GM21381 (cell line): ENCODE measurements around the gene PRKCA.

Experiments
- ATAC-seq: cut with Tn5 transposase; IDR thresholded peaks from one replicate; pipeline ENCODE4 v1.9.1; 2021; ENCODE audit warnings: mild to moderate bottlenecking, moderate library complexity; ENCODE audit not compliant: unreplicated experiment

PRKCA gene

DNA sequence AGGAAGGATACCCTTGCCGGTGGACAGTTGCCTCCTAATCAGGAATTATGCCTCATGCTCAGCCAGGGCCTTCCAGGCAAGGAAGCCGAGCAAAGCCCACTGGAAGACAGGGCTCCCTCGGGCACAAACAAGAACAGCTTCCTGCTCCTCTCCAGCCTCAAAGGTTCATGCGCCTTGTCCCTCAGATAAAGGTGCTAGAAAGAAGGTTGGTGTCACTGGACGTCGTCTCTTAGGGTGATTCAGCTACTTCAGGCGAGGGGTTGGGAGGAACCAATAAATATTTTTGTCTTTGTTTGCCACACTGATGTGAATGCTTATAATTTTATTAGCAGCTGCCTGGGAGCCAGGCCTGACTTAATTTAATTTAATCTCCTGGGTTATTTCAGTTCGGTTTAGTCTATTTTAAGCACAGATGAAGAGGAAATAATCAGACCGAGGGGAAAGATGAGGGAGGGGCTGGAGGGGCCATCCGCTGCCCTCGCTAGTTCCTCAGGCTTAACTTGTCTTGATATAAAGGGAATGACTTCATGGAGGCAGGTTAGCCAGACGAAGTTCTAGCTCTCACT is 360.7 kb downstream of the PRKCA start:
- no peak for ATAC-seq

DNA sequence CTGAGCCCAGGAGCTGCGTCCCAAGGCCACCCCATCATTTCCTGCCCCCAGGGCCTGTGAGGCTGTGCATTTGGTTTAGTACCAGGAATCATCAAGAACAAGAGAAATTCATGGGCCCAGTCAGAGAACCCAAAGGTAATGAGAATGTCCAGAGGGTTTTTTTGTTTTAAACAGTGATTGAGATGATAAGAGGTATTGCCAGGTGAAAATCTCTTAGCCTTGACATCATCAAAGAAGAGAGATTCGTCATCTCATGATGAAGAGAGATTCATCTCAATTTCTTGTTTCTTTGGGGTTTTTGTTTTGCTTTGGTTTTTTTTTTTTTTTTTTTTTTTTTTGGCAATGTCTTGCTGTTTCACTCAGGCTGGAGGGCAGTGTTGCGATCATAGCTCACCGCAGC is 361.9 kb downstream of the PRKCA start:
- ATAC-seq: no peak

DNA sequence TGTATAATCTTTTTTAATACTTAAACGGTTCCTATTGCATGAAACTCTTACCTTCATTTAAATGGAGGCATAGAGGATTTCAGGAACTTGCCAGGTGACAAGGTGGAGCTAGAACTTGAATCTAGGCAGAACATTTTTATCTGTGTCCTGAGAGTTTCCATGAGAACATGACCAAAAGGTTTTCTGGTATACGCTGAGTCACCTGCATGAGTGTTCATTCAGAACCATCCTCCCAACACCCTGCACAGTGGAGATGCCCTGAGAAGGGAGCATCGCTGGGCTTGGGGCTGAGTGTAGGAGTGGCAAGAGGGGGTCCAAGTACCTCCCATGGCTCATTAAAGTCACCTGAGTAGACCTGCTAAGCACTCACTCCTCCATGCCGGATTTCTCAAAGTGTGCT is 362.8 kb downstream of the PRKCA start:
- no peak for ATAC-seq

DNA sequence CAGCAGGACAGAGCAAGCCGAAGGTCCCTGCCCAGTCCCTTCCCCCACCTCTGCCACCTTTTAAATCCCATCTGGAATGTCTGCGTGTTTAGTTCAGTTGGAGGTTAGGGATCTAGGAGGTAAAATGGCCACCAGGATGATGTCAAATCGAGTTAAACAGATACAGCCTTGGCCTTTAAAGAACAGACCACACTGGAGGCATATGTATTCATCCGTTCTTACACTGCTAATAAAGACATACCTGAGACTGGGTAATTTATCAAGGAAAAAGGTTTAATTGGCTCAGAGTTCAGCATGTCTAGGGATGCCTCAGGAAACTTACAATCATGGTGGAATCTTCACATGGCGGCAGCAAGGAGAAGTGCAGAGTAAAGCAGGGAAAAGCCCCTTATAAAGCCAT is 364.7 kb downstream of the PRKCA start:
- no peak for ATAC-seq

DNA sequence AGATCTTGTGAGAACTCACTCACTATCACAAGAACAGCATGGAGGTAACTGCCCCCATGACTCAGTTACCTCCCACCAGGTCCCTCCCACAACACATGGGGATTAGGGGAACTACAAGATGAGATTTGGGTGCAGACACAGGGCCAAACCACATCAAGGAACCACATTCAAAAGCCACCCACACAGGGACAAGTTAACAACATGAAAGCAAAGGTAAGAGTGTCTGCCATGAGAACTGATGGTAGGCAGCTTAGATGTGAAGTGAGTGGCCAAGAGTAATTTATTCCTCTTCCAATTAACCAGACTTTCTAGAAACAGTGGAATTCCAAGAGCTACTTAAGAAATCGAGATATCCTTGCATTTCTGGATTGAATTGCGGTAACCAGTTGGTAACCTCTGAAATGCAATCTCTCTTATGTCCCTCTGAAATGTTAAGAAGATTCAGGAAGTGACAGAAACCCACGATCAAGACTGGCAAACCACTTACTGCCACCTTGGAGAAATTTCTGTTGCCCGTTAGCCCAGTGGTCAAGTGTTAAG is 365.1 kb downstream of the PRKCA start:
- no peak for ATAC-seq

DNA sequence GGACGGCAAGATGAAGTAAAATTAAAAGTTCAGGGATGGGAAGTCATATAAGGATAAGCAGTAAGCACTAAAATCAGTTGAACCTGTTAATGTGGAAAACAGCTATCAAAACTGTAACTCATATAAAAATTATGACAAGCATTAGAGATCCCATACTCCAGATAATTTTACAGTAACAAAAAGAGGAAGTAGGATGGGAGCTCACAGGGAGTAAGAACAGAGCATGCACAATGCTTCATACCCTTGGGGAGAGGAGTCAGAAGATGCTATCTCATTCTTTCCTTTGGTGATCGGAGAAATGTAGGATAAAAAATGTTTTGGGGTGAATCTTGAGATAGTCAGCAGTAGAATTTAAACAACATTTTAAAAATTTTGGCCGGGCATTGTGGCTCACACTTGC is 367.8 kb downstream of the PRKCA start:
- no peak for ATAC-seq

DNA sequence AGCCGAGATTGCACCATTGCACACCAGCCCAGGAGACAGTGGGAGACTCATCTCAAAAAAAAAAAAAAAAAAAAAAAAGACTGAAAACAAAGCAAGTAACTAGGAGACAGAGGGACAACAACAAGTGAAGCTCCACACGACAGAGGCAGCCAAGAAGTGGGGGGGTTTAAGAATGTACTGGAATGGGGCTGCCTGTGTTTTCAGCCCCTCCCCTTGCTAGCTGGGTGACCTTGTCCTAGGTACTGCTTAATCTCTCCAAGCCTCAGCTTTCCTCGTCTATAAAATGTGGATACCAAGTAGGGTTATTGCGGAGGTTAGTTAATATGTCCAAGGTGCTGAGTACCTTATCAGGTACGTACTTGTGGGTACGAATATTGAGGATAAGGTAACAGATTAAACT is 368.7 kb downstream of the PRKCA start:
- no peak for ATAC-seq

DNA sequence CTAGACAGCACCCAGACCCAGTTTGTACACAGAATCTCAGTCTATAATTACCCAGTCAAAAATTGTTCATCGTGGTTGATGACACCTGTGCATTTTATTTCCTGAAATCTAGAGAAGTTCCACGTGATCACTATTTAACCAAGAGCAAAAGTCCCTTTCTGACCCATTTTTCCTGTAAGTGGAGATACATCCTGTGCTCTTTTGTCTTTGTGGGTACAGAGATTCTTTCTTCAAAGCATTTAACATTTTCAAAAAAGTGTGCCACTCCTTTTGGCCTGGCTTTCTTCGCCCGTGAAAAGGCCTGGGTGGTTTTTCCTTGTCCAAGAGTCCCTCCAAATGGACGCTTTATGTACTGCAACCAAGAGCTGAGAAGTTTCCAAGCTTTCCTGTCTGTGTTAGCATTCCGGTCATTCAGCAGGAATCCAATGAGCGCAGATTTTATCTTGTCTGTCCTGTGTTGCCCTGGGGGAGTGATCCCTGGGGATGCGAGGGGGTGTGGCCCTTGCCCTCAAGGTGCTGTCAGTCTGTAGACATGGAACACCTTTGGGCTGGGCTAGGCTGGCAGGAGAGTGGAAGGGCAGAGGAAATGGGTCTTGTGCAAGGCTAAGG is 371.4 kb downstream of the PRKCA start:
- no peak for ATAC-seq

DNA sequence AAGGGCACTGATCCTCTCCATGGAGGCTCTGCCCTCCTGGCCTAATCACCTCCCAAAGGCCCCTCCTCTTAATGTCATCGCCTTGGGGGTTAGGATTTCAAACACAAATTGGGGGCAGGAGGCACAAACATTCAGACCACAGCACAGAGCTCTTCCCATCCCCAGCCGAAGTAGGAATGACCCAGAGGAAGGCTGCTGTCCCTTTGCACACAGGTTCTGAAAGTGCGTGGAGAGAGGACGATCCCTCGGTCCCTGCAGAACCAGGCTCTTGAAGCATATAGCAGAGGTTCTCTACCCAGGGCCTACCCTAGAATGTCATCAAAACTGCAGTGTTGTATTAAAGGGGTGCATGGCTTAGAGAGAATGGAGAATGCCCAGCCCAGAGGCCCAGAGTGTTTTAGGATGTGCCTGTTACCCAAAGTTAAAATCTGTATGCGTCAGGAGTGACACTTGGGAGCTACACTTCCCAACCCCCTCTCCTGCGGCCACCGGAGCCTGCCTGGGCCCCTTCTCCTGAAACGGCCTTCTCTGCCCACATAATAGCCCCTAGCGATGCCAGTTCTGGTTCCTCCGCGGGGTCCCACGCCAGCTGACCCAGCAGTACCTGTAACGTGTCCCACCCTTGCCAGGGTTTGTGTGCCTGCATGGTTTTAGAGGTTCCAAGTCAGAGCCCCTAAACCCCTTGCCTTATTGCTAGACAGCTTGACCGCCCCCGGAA is 373.0 kb downstream of the PRKCA start:
- ATAC-seq: no peak

DNA sequence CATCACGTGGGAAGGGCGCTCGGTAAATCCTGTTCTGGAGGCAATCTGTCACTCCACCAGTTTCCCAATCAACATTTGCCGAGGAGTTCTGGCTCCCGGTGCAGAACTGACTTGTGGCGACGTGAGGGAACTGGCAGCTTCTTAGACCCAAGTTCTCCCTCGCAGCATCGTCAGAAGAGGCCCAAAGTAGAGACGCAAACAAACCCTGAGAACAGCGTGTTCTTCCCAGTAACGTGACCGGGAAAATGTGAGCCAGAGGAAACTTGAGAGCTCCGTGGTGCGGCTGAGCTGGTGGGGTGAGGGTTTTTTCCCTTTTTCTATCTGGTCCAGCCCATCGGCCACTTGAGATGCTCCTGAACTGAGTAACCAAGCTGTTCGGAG is 373.6 kb downstream of the PRKCA start:
- no peak for ATAC-seq

DNA sequence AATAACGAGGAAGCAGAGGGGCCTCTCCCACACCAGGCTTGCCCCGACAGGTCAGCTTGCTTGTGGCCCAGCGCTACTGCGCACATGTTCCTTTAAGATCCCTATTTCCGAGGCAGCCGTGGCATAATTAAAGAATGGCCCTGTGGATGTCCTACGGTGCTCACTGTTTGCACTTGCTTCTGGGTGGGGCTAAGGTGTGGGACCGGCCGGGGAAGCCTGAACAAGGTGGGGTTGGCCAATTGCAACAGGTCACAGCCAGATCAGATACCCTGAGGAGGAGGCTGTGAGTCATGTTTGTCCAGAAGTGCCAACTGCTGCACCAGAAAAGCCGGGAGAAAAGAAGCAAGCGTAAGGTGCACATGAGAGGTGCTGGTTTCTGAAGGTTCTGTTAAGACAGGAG is 374.0 kb downstream of the PRKCA start:
- ATAC-seq: no peak

DNA sequence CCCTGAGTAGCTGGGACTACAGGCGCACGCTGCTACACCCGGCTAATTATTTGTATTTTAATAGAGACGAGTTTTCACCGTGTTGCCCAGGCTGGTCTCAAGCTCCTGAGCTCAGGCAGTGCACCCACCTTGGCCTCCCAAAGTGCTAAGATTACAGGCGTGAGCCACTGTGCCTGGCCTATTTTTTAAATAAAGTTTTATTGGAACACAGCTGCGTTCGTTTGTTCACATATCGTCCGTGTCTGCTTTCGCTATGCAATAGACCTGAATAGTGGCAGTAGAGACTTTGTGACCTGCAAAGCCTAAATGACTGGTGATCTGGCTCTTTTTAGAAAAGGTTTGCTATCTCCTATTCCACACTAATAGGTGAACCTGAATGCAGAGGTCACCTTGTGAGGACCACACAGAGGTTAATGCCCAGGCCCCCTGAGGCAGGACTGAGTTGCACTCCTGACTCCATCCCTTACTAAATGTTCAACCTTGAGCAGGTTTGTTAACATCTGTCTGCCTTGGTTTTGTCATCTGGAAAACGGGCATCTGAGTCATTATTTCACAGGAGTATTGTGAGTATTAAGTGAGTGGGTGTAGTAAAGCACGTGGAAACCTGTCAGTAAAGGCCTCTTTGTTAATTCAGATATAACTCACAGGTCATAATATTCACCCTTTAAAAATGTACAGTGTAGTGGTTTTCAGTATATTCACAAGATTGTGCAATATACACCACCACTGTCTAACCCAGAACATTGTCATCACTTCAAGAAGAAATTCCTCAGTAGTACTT is 375.0 kb downstream of the PRKCA start:
- ATAC-seq: no peak

DNA sequence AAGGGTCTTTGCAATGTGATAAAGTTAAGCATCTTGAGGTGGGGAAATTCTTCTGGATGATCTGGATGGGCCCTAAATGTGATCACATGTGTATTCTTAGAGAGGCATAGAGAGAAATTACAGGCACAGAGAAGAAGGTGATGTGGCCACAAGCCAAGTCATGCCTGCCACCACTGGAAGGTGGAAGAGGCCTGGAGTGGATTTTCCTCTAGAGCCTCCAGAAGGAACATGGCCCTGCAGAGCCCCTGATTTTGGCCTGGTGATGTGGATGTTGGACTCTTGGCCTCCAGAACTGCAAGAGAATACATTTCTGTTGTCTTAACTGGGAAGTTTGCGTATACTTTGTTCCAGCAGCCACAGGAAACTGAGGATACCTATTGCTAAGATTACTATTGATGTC is 375.6 kb downstream of the PRKCA start:
- ATAC-seq: no peak

DNA sequence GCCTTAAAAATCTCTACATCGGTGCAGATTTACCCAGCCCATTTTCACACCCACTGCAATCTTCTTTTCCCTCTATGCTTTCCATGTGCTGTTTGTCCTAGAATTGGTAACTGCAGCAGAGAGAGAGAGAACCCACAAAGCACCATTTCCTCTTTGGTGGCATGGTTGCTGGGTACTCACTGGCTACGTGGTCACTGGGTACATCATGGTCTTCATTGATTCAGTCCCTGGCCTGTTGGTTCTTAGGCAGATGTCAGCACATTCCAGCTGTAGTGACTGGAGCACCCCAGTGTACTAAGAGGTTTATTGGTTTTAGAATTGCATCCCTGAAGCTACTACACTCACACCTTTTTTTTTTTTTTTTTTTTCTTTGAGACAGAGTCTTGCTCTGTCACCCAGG is 376.4 kb downstream of the PRKCA start:
- no peak for ATAC-seq

DNA sequence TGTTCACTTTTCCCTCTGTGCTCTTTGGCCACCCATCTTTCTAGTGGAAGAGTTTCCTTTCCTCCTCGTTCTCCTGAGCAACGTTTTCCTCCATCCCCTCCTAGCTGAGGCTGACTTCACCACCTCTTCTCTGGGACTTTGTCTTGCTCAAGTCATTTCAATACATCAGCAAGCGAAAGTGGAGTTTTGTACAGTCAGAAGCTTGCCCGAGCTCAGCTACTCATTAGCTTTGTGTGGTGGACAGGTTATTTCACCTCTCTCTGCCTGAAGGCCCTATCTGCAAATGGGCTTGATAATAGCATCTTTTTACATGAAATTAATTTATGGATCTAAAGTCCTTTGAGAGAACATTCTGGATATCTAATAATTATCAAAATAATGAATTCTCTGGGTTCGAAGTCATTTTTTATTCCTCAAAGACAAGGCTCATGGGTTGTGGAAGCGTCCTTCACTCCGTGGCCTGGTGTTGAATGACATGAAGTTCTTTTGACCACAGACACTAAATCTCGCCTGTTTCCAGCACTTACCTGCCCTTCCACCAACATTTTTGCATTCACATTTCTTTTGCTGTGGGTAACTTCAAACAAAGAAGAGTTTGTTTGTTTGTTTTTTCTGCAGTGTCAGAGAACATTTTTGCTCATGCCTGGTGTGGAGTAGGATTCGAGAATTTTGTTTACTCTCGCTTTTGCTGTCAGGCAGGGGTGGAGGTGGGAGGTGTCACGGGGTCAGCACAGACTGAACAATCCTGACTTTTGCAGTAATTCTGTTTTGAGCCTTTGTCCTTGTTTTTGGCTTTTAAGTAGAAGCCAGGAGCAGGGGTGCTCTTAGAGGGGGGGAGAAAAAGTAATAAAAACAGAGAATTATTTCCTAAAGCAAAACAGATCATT is 377.5 kb downstream of the PRKCA start:
- peak; percentile 58 for ATAC-seq

DNA sequence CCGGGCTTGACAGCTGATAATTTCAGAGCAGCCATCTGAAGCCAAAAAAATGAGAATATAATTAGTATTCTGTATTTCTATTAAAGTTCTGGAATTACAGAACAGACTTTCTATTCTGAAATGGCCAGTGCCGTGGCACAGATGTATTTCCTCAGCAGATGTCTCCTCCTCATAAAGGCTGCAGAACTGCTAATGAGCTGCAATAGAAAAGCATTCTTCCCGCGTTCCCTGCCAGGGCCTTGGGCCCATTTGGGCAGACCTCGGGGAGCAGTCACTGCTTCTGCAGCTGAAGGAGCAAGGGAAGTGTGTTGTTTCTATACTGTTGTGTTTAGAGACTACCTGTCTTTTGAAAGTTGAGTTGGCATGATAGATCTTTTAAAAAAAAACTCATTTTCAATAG is 379.9 kb downstream of the PRKCA start:
- no peak for ATAC-seq

DNA sequence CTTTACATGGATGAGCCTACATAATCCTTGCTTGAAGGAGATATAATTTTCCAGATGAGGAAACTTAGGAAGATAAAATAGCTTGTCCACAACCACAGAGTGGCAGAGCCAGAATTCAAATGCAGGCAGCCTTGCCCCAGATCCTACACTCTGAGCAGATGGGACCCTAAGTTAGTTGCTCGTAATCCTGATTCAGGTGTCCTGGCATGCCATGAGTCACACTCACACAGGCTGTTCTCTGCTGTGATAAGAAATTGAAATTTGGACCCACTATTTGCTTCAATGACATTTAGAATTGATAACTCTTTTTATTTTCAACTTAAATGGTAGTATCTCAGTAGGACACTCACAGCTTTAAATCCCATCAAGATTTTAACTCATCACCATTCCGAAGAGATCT is 381.8 kb downstream of the PRKCA start:
- ATAC-seq: no peak

DNA sequence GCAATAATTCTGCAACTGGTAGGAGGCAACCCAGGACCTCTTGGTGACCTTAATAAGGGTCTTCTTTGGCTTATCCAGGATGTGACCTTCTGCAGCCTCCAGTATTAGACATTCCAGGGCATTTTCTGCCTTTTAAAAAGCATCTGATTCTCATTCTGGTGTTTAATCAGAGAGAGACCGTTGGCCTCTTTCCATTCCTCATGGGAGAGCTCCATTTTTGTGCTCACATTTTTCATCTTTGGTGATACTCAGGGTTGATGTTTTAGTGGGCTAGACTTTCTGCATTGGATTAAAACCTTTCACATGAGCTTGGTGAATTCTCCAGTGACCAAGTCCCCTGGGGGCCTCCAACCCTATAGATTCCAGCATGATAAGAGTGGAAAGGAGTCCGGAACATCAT is 382.3 kb downstream of the PRKCA start:
- no peak for ATAC-seq

DNA sequence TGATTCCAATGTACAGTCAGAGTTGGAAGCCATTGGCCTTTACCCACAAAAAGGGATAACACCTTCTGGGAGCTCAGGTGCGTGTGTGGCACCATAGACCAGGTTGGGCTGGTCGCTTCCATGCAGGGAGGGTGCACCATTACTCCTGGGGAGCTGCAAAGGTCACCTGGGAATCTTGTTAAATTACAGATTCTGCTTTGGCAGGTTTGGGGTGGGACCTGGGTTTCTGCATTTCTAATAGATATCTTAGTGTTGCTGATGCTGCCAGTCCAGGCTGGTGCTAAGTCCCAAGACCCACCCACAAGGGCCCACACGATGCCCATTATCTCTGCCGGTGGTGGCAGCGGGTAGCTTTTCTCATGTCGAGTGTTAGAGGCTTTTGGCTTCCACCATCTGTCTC is 384.2 kb downstream of the PRKCA start:
- ATAC-seq: no peak

DNA sequence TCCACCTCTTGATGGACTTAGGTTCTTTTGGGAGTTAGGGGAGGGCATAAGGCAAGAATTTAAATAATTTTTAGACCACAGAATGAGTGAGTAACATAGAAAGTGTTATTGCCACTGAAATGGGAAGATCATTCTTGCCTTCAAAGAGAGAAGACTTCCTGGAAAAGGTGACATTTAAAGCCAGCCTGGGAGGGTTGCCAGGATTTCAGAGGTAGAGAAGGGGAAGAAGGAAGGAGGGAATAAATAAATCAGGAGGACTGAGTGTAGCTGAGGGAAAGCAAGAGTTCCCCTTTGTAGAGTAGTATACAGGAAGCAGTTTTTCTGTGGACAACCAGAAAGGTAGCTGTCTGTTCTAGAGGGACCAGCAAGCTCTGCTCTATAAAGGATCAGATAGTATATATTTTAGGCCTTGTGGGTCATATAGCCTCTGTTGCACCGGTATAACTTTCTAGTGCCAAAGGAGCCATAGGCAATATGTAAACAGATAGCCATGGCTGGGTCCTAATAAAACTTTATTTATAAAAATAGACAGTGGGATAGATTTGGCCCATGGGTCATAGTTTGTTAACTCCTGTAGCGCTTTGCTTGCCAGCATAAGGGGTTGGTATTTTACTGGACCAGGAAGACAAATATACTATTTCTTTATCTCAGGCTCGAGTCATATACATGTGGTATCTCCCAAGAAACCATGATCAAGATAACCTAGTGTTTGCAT is 385.3 kb downstream of the PRKCA start:
- ATAC-seq: no peak
